Measurements from ENCODE around the gene WDR91. TPM values are rescaled to one million over a fixed set of nuclear protein-coding genes. Genes with fewer than 3 reads are reported as not detected.

WDR91 gene
- total RNA-seq, 1 experiment from 2014 or later: 8.4 TPM

- Histone ChIP-seq H3K4me2 (no peak overlapping the region), H3K4me1 (replicated peaks; ENCODE audit: insufficient read depth) (no peaks in the 10 kb centered on the region), H3K4me3 (no peak overlapping the region), H3K79me2 (ENCODE audit: low read depth) (no peaks in the 10 kb centered on the region), H3K9me2 (ENCODE audit: insufficient read depth) (no peaks in the 10 kb centered on the region), H2AFZ (no peak overlapping the region), H3K36me3 (ENCODE audit: low read depth) (no peaks in the 10 kb centered on the region), H3K9me3 (ENCODE audit: insufficient read depth, low read depth) (peaks cover 30% of the 10 kb centered on the region), H4K20me1 (ENCODE audit: insufficient read depth) (no peaks in the 10 kb centered on the region), H3F3A (ENCODE audit: insufficient read depth, low read depth) (no peaks in the 10 kb centered on the region), H3K27ac (no peak overlapping the region), H3K27me3 (ENCODE audit: insufficient read depth, low read depth) (no peaks in the 10 kb centered on the region)
- POLR2A ChIA-PET (ENCODE audit: unreplicated experiment): no interaction called here
- CTCF ChIA-PET: no interaction called here
- no TSS peak for BruUV-seq (replicated peaks)
- no peak for DNase-seq
- intact Hi-C loops (cut with micrococcal nuclease; ENCODE audit: unreplicated experiment): no loop called here
- TF ChIP-seq EZH2 (IDR thresholded peaks at IDR 0.05; ENCODE audit: low read depth) (no peak), CTCF (conservative IDR thresholded peaks at IDR 0.05) (no peak)
These were observed 27.8 kb downstream of the WDR91 start for GRCh38 chr7:135183478-135183877.

DNA sequence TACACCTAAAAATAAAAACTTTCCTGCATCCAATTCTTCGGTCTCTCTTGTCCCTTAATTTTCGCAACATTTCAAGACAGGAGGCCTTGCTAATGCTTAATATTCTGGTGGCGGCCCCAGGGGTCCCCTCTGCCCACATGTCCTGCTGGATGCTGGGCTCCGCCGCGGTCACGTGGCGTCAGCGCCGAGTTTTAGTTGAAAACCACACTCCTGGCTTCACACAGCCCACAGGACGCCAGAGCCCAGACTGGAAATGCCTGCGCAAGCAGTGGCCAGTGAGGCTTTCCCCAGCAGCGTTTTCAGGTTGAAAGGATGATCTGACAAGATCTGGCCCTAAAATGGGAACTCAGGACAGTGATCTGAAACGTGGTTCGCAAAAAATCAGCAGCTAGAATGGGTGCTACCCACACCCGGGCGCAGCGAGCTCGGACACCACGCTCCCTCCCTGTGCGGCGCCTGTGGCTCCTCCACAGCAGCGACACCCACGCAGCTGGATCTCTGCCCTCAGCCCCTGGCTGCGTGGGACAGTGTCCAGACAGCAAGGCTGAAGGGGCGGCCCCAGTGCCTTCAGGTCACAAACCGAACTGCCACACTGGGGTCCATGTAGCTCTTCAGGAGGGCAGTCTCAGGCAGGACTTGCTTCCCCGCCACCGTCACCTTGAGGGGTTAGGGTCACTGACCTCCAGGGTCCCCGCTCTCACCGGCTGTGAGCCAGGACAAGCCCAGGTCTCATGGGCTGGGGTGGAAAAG lies 29.2 kb downstream of the WDR91 start:
- POLR2A ChIA-PET (ENCODE audit: unreplicated experiment): no interaction called here
- H3K4me1 ChIP-seq (replicated peaks; ENCODE audit: insufficient read depth): peaks cover 11% of the 10 kb centered on the region
- intact Hi-C loops (cut with micrococcal nuclease; ENCODE audit: unreplicated experiment): no loop called here
- no TSS peak for BruUV-seq (replicated peaks)
- H3K27ac ChIP-seq: no peak overlapping the region
- CTCF ChIA-PET: no interaction called here
- no peaks in the 10 kb centered on the region for H3K27me3 ChIP-seq (ENCODE audit: insufficient read depth, low read depth)
- no peaks in the 10 kb centered on the region for H3K79me2 ChIP-seq (ENCODE audit: low read depth)
- no peak for DNase-seq
- no peaks in the 10 kb centered on the region for H3K36me3 ChIP-seq (ENCODE audit: low read depth)
- no peaks in the 10 kb centered on the region for H3F3A ChIP-seq (ENCODE audit: insufficient read depth, low read depth)
- TF ChIP-seq CTCF (conservative IDR thresholded peaks at IDR 0.05) (no peak), EZH2 (IDR thresholded peaks at IDR 0.05; ENCODE audit: low read depth) (no peak)
- peaks cover 30% of the 10 kb centered on the region for H3K9me3 ChIP-seq (ENCODE audit: insufficient read depth, low read depth)
- no peak overlapping the region for H3K4me2 ChIP-seq
- no peaks in the 10 kb centered on the region for H3K9me2 ChIP-seq (ENCODE audit: insufficient read depth)
- H2AFZ ChIP-seq: no peak overlapping the region
- H3K4me3 ChIP-seq: no peak overlapping the region
- H4K20me1 ChIP-seq (ENCODE audit: insufficient read depth): no peaks in the 10 kb centered on the region

DNA sequence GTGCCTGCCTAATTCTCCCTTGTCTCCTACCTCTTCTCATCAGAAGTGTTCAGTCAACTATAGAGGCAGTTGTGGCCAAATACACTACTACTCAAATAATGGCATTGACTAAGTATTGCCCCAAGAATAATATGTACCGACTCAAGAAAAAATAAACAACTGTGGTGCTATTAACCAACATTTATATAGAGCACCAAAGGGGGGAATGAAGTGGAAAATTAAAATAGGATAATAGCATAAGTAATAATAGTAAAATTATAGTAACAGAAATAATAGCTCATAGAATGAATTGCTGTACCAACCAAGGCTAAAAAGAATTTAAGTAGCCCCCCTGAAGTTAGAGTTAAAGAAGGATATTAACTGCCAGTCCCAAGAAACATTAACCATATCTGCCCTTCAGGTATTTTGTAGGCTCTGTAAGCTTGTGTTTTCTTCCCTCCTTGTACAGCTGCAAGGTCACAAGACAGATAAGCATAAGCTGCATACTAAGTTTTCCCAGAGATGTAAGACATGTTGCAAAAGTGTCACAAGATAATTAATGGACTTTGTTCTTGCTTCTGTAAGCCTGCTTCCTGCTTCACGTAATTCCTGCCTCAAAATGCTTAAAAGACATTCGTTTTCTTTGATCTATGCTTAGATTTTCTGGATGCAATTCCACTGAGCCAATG lies 29.9 kb downstream of the WDR91 start:
- Histone ChIP-seq H3K9me3 (ENCODE audit: insufficient read depth, low read depth) (peaks cover 30% of the 10 kb centered on the region), H3K36me3 (ENCODE audit: low read depth) (no peaks in the 10 kb centered on the region), H3K9me2 (ENCODE audit: insufficient read depth) (no peaks in the 10 kb centered on the region), H3K4me1 (replicated peaks; ENCODE audit: insufficient read depth) (peaks cover 18% of the 10 kb centered on the region), H3K27ac (no peak overlapping the region), H4K20me1 (ENCODE audit: insufficient read depth) (no peaks in the 10 kb centered on the region), H3K4me3 (no peak overlapping the region), H3K79me2 (ENCODE audit: low read depth) (no peaks in the 10 kb centered on the region), H3K4me2 (no peak overlapping the region), H3F3A (ENCODE audit: insufficient read depth, low read depth) (no peaks in the 10 kb centered on the region), H3K27me3 (ENCODE audit: insufficient read depth, low read depth) (no peaks in the 10 kb centered on the region), H2AFZ (no peak overlapping the region)
- TF ChIP-seq EZH2 (IDR thresholded peaks at IDR 0.05; ENCODE audit: low read depth): no peak
- no peak for TF ChIP-seq CTCF (conservative IDR thresholded peaks at IDR 0.05)
- CTCF ChIA-PET: no interaction called here
- POLR2A ChIA-PET (ENCODE audit: unreplicated experiment): no interaction called here
- intact Hi-C loops (cut with micrococcal nuclease; ENCODE audit: unreplicated experiment): no loop called here
- no peak for DNase-seq
- no TSS peak for BruUV-seq (replicated peaks)
